ENCODE measurements around the gene MCF2L2. TPM values are rescaled to one million over a fixed set of nuclear protein-coding genes. Genes with fewer than 3 reads are reported as not detected.

Gene MCF2L2
- total RNA-seq, 1 donor: 0.09 TPM

DNA sequence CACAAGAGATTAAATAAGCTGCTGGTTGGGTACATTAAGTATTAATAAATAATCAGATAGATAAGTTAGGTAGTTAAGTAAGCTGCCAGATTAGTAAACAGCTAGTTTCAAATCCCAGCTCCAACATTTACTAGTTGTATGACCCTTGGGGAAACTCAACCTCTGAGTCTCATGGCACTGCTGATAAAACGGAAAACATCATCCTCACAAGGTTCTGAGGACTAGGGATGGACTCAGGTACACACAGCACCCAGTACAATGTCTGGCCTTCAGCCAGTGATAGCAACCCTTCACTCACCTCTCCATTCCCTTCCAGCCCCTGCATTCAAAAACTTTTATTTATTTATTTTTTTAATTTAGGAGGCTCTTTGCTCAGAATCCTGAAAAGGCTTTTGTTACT lies 143.1 kb downstream of the MCF2L2 start:
- DNase-seq (ENCODE audit: low read depth): no peak
- TF ChIP-seq, protein P1, sequence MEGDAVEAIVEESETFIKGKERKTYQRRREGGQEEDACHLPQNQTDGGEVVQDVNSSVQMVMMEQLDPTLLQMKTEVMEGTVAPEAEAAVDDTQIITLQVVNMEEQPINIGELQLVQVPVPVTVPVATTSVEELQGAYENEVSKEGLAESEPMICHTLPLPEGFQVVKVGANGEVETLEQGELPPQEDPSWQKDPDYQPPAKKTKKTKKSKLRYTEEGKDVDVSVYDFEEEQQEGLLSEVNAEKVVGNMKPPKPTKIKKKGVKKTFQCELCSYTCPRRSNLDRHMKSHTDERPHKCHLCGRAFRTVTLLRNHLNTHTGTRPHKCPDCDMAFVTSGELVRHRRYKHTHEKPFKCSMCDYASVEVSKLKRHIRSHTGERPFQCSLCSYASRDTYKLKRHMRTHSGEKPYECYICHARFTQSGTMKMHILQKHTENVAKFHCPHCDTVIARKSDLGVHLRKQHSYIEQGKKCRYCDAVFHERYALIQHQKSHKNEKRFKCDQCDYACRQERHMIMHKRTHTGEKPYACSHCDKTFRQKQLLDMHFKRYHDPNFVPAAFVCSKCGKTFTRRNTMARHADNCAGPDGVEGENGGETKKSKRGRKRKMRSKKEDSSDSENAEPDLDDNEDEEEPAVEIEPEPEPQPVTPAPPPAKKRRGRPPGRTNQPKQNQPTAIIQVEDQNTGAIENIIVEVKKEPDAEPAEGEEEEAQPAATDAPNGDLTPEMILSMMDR (IDR thresholded peaks at IDR 0.05; ENCODE audit: insufficient read depth, low read length): no peak
- no peak overlapping the region for H3K4me3 ChIP-seq (ENCODE audit: low read depth, low read length)

DNA sequence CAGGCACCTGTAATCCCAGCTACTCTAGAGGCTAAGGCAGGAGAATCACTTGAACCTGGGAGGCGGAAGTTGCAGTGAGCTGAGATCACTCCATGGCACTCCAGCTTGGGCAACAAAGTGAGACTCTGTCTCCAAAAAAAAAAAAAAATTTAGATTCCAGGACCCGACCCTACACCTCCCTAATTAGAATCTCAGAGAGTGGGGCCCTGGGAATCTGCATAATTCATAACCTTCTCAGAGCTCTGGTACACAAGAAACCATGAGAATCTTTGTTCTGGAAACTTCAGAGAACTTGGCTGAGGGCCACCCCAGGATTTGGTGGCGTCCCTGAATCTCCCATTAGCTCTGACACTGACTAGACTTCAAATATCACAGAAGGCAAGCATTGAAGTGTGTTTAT lies 143.8 kb downstream of the MCF2L2 start:
- no peak for DNase-seq (ENCODE audit: low read depth)
- no peak overlapping the region for H3K4me3 ChIP-seq (ENCODE audit: low read depth, low read length)
- TF ChIP-seq, protein P1 (IDR thresholded peaks at IDR 0.05; ENCODE audit: insufficient read depth, low read length): no peak

DNA sequence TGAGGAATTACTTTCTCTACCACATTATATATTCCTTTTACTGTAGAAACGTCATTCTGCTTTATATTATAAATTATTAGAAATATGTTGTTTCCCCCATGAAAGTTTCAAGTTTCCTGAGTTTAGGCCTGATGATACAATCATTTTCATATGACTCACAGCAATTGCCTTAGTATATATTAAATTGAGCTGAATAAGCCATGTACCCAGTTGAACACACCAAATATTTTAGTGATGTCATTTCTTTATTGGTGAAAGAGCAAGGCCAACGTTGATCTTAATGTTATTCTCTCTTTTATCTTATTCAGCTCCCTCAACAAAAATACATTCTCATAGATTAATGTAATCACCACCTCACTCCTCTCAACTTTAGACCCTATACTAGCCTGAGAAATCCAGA lies 144.5 kb downstream of the MCF2L2 start:
- no peak for DNase-seq (ENCODE audit: low read depth)
- H3K4me3 ChIP-seq (ENCODE audit: low read depth, low read length): no peak overlapping the region
- TF ChIP-seq, protein P1 (IDR thresholded peaks at IDR 0.05; ENCODE audit: insufficient read depth, low read length): no peak

DNA sequence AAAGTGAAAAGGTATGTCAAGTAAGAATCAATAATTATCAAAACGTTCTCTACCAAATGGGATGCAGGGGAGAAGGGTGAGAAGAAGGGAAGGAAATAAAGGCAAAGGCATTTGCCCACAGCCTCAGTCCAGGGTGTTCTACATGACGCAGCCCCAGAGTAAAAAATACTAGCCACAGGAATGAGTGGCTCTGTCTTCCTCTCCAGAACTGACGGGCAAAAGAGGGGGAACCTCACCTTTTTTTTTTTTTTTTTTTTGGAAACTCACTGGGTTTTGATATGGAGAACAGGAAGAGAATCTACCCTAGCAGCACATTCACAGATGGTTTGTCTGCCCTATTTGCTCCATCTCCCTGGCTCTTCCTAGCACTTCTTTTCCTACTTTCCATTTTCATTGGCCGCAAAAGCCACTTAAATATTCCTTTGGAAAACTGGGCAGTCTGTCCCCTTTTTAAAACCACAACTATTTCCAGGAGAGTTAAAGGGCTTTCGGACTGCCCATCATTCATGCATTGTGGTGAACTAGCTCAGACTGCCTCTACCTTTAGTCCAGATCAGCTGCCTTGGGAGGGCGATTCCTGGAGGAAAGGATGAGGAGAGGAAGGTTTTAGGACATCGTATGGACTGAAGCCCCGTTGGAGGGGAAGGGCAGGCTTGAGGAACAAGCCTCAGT lies 147.2 kb downstream of the MCF2L2 start:
- H3K4me3 ChIP-seq (ENCODE audit: low read depth, low read length): no peak overlapping the region
- TF ChIP-seq, protein P1 (IDR thresholded peaks at IDR 0.05; ENCODE audit: insufficient read depth, low read length): no peak
- no peak for DNase-seq (ENCODE audit: low read depth)

DNA sequence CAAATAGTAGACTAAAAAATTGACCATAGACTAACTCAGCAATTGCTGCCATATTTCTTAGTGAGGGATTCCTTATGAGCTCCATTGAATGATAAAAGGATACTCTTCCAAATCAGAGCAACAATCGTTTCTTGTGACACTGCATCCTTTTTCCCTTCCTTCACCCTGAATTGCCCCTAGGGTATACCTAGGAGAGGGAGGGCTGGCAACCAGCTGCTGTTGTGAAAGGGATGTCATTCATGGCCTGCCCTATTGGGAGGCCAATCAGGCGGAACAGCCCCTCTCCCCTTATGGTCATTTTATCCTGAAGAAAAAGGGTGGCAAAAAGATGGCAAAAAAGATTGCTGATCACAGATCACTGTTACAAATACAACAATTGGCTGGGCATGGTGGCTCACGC lies 149.0 kb downstream of the MCF2L2 start:
- no peak overlapping the region for H3K4me3 ChIP-seq (ENCODE audit: low read depth, low read length)
- DNase-seq (ENCODE audit: low read depth): no peak
- TF ChIP-seq, protein P1 (IDR thresholded peaks at IDR 0.05; ENCODE audit: insufficient read depth, low read length): no peak

DNA sequence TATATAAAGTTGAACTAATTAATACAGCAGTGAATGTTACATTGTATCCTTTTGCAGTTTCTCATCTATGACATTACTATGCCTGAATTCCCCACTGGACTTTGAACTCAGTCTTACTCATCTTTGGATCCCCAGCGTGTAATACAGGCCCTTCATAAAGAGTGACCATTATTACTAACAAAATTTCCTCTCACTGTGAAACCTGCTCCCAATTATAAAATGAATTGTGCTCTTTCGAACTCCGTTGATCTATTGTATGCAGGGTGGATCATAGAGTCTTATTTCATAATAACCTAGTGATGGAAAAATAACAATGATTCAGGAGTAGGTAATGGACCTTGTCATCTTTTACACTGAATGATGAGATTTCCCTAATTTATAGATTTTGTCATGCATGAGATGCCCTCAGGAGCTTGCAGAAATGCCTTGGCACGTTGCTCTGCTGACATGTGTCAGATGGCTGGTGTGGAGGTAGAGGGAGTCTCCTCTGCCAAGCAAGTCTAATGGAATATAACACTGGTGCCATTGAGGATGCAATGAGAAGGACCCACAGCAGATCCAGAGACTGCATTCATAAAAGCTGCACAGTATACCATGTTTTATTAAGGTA lies 149.8 kb downstream of the MCF2L2 start:
- H3K4me3 ChIP-seq (ENCODE audit: low read depth, low read length): no peak overlapping the region
- TF ChIP-seq, protein P1 (IDR thresholded peaks at IDR 0.05; ENCODE audit: insufficient read depth, low read length): no peak
- peak; percentile 56 for DNase-seq (ENCODE audit: low read depth)

Measured in fibroblast of the aortic adventitia (primary cell).